ENCODE measurements around the gene CD40. TPM values are rescaled to one million over a fixed set of nuclear protein-coding genes. Genes with fewer than 3 reads are reported as not detected.

The CD40 gene
- total and polyA plus RNA-seq, 2 of the 4 experiments (the other 2 are of a cell fraction): 0.36 to 0.92 TPM

DNA sequence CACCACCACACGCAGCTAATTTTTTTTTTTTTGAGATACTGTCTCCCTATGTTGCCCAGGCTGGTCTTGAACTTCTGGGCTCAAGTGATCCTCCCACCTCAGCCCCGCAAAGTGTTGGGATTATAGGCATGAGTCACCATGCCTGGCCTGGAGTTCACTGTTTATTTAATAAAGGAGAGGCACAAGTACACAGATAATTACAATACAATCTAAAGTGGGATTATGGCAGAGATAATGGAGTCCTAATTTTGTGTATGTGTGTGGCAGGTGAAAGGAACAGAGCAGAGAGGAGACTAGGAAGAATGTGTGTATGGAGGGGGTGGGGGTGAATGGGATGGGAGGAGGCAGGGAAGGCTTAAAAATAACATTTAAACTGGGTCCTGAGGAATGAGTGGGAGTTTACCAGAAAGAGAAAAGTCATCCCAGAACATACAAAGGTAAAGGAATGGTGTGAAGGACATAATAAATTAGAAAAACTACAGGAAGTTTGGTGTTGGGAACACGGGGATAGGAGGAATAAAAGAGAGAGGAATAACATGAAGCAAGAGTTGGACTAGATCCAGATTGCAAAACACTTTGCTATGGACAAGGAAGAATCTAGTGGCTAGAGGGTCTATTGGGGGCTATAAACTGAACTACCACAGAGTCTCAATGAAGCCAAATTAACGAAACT is 32.8 kb upstream of the CD40 start:
- H2AK9ac ChIP-seq (replicated peaks; ENCODE audit: low read depth, low read length, poor library complexity): no peak overlapping the region
- H3K4me2 ChIP-seq (ENCODE audit: low read depth, low read length): peak overlapping the region; percentile 65
- no peak overlapping the region for H2BK20ac ChIP-seq (ENCODE audit: low read depth, low read length)
- H3K4me3 ChIP-seq (ENCODE audit: insufficient read depth, low read depth, low read length): no peak overlapping the region
- H3K27ac ChIP-seq (ENCODE audit: insufficient read depth, low read length): no peak overlapping the region
- TF ChIP-seq MAZ (IDR thresholded peaks at IDR 0.05; ENCODE audit: borderline replicate concordance, low read depth, low read length): no peak
- peak; percentile 90 for TF ChIP-seq CEBPB (IDR thresholded peaks at IDR 0.05; ENCODE audit: low read depth, low read length)
- TF ChIP-seq MAFK (IDR thresholded peaks at IDR 0.05; ENCODE audit: low read depth, low read length): no peak
- no peak for TF ChIP-seq CHD1 (IDR thresholded peaks at IDR 0.05; ENCODE audit: low read depth, low read length)
- TF ChIP-seq BHLHE40 (IDR thresholded peaks at IDR 0.05; ENCODE audit: low read depth, low read length): 0 out of 2 replicates have a peak, but pooled peaks have one; percentile 9
- peak; percentile 42; the same call in 1 of the 2 replicates for TF ChIP-seq FOS (IDR thresholded peaks at IDR 0.05; ENCODE audit: low read depth, low read length)
- TF ChIP-seq SMC3 (IDR thresholded peaks at IDR 0.05; ENCODE audit: low read depth, low read length): no peak
- no peak for TF ChIP-seq RFX5 (IDR thresholded peaks at IDR 0.05; ENCODE audit: low read depth, low read length)
- TF ChIP-seq, protein P1, sequence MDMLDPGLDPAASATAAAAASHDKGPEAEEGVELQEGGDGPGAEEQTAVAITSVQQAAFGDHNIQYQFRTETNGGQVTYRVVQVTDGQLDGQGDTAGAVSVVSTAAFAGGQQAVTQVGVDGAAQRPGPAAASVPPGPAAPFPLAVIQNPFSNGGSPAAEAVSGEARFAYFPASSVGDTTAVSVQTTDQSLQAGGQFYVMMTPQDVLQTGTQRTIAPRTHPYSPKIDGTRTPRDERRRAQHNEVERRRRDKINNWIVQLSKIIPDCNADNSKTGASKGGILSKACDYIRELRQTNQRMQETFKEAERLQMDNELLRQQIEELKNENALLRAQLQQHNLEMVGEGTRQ (IDR thresholded peaks at IDR 0.05; ENCODE audit: low read depth, low read length): no peak
- no peak for TF ChIP-seq NFE2L2 (IDR thresholded peaks at IDR 0.05; ENCODE audit: low read depth, low read length)
- peak; percentile 40 for TF ChIP-seq RCOR1 (IDR thresholded peaks at IDR 0.05; ENCODE audit: insufficient replicate concordance, low read length)
- TF ChIP-seq, protein P2, sequence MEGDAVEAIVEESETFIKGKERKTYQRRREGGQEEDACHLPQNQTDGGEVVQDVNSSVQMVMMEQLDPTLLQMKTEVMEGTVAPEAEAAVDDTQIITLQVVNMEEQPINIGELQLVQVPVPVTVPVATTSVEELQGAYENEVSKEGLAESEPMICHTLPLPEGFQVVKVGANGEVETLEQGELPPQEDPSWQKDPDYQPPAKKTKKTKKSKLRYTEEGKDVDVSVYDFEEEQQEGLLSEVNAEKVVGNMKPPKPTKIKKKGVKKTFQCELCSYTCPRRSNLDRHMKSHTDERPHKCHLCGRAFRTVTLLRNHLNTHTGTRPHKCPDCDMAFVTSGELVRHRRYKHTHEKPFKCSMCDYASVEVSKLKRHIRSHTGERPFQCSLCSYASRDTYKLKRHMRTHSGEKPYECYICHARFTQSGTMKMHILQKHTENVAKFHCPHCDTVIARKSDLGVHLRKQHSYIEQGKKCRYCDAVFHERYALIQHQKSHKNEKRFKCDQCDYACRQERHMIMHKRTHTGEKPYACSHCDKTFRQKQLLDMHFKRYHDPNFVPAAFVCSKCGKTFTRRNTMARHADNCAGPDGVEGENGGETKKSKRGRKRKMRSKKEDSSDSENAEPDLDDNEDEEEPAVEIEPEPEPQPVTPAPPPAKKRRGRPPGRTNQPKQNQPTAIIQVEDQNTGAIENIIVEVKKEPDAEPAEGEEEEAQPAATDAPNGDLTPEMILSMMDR (conservative IDR thresholded peaks at IDR 0.05; ENCODE audit: low read depth, low read length): no peak
- TF ChIP-seq MXI1 (IDR thresholded peaks at IDR 0.05; ENCODE audit: borderline replicate concordance, low read depth, low read length): no peak
- TF ChIP-seq, protein P3, sequence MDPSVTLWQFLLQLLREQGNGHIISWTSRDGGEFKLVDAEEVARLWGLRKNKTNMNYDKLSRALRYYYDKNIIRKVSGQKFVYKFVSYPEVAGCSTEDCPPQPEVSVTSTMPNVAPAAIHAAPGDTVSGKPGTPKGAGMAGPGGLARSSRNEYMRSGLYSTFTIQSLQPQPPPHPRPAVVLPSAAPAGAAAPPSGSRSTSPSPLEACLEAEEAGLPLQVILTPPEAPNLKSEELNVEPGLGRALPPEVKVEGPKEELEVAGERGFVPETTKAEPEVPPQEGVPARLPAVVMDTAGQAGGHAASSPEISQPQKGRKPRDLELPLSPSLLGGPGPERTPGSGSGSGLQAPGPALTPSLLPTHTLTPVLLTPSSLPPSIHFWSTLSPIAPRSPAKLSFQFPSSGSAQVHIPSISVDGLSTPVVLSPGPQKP (IDR thresholded peaks at IDR 0.05; ENCODE audit: borderline replicate concordance, low read depth, low read length): no peak
- TF ChIP-seq RAD21 (IDR thresholded peaks at IDR 0.05; ENCODE audit: low read length): no peak
- TF ChIP-seq POLR2A (IDR thresholded peaks at IDR 0.05; ENCODE audit: low read depth, low read length): no peak
- H3K36me3 ChIP-seq (ENCODE audit: control insufficient read depth, insufficient read depth, low read length): no peaks in the 10 kb centered on the region
- ChIA-PET POLR2A (ENCODE audit: unreplicated experiment) (no interaction called here), CTCF (no interaction called here)
- no TSS peak for BruUV-seq (replicated peaks)
- no peak overlapping the region for H2AK5ac ChIP-seq (ENCODE audit: low read depth, low read length)
- no peaks in the 10 kb centered on the region for H3K9me3 ChIP-seq (ENCODE audit: control insufficient read depth, insufficient read depth, low read length)
- H2BK15ac ChIP-seq (ENCODE audit: low read depth, low read length): no peak overlapping the region
- H2BK120ac ChIP-seq (ENCODE audit: low read depth, low read length): no peak overlapping the region
- no peaks in the 10 kb centered on the region for H3K27me3 ChIP-seq (ENCODE audit: control insufficient read depth, insufficient read depth, low read length)
- H3K79me1 ChIP-seq (ENCODE audit: low read depth in 1 of 2, low read length in 2 of 2): peaks cover 17 to 55% of the 10 kb centered on the region in 2 experiments
- H3K56ac ChIP-seq (ENCODE audit: extremely low read depth, insufficient read depth, low read length): no peak overlapping the region
- no peak for ATAC-seq (ENCODE audit: low read depth)
- peak overlapping the region; percentile 42 for H2BK5ac ChIP-seq (ENCODE audit: low read depth, low read length, poor library complexity, severe bottlenecking)
- H4K91ac ChIP-seq (ENCODE audit: insufficient read depth, low read depth, low read length): no peak overlapping the region
- no peak overlapping the region for H4K5ac ChIP-seq (ENCODE audit: low read depth, low read length)
- dilution Hi-C loops (cut with HindIII; ENCODE audit: low sequenced_read_pairs, unreplicated experiment): no loop called here
- intact Hi-C loops (cut with micrococcal nuclease): loop anchor here (2.0 to 10.0 kb wide), 4 partner anchors 15 to 311 kb away; partner anchors contain the start of gene ZNF335
- H4K20me1 ChIP-seq (ENCODE audit: insufficient read depth, low read length): peaks cover 73% of the 10 kb centered on the region
- H4K8ac ChIP-seq (ENCODE audit: low read depth in 2 of 2, low read length in 2 of 2): no peak overlapping the region
- no peak overlapping the region for H2AFZ ChIP-seq (replicated peaks; ENCODE audit: low read length, poor library complexity)
- no peak overlapping the region for H3K18ac ChIP-seq (ENCODE audit: low read depth, low read length)
- H3K9ac ChIP-seq (ENCODE audit: low read depth, low read length): no peak overlapping the region
- DNase-seq: peak; percentile 42
- peaks cover 10% of the 10 kb centered on the region; the same call in 1 of the 2 replicates for H3K9me1 ChIP-seq (ENCODE audit: insufficient read depth, low read length)
- no peak overlapping the region for H3K14ac ChIP-seq (replicated peaks; ENCODE audit: low read depth, low read length)
- in situ Hi-C loops (cut with MboI; ENCODE audit: low sequenced_read_pairs): no loop called here
- no peak overlapping the region for H3K23ac ChIP-seq (ENCODE audit: low read depth, low read length)
- peaks cover 7% of the 10 kb centered on the region for H3K4me1 ChIP-seq (ENCODE audit: control insufficient read depth, insufficient read depth, low read length)
- WGBS, 2 experiments (ENCODE audit: extremely low coverage in 2 of 2, insufficient read length in 1 of 2): no CpG with 5 or more reads among the region's 4 CpGs
- H3K4ac ChIP-seq (ENCODE audit: low read depth, low read length): no peak overlapping the region

Data from IMR-90 (cell line).